ENCODE data around the gene PHF21B. TPM values are rescaled to one million over a fixed set of nuclear protein-coding genes. Genes with fewer than 3 reads are reported as not detected.

PHF21B gene
- total RNA-seq, 1 donor from 2014 or later, result 4.6 TPM

GRCh38 chr22:45008751-45009605 is 827 bp downstream of the PHF21B start:
- peaks cover 7% of the 10 kb centered on the region for H3K36me3 Mint-ChIP-seq (ENCODE audit: low read depth, unreplicated experiment)
- H3K9me3 Mint-ChIP-seq (ENCODE audit: unreplicated experiment), result no peaks in the 10 kb centered on the region
- peaks cover 18% of the 10 kb centered on the region for H3K4me1 Mint-ChIP-seq (ENCODE audit: unreplicated experiment)
- H3K4me3 Mint-ChIP-seq (ENCODE audit: unreplicated experiment), result peak overlapping the region; percentile 81
- no peak overlapping the region for H3K27ac Mint-ChIP-seq (ENCODE audit: unreplicated experiment)
- DNase-seq (ENCODE audit: low spot score), result peak; percentile 13
- H3K27me3 Mint-ChIP-seq (ENCODE audit: unreplicated experiment), result peaks cover 7% of the 10 kb centered on the region
- TF ChIP-seq CTCF (IDR thresholded peaks at IDR 0.05; ENCODE audit: unreplicated experiment), result no peak

GRCh38 chr22:45008186-45008681 is 1.6 kb downstream of the PHF21B start:
- no peak overlapping the region for H3K27ac Mint-ChIP-seq (ENCODE audit: unreplicated experiment)
- peak overlapping the region; percentile 65 for H3K4me3 Mint-ChIP-seq (ENCODE audit: unreplicated experiment)
- H3K9me3 Mint-ChIP-seq (ENCODE audit: unreplicated experiment), result no peaks in the 10 kb centered on the region
- peaks cover 7% of the 10 kb centered on the region for H3K36me3 Mint-ChIP-seq (ENCODE audit: low read depth, unreplicated experiment)
- DNase-seq (ENCODE audit: low spot score), result peak; percentile 40
- TF ChIP-seq CTCF (IDR thresholded peaks at IDR 0.05; ENCODE audit: unreplicated experiment), result no peak
- H3K27me3 Mint-ChIP-seq (ENCODE audit: unreplicated experiment), result peaks cover 7% of the 10 kb centered on the region
- H3K4me1 Mint-ChIP-seq (ENCODE audit: unreplicated experiment), result peaks cover 18% of the 10 kb centered on the region

GRCh38 chr22:45007391-45008185 is 2.2 kb downstream of the PHF21B start:
- Mint-ChIP-seq H3K27me3 (ENCODE audit: unreplicated experiment) (peaks cover 9% of the 10 kb centered on the region), H3K36me3 (ENCODE audit: low read depth, unreplicated experiment) (peaks cover 7% of the 10 kb centered on the region), H3K9me3 (ENCODE audit: unreplicated experiment) (no peaks in the 10 kb centered on the region), H3K4me1 (ENCODE audit: unreplicated experiment) (peaks cover 18% of the 10 kb centered on the region), H3K4me3 (ENCODE audit: unreplicated experiment) (peak overlapping the region; percentile 86), H3K27ac (ENCODE audit: unreplicated experiment) (no peak overlapping the region)
- peak; percentile 85 for DNase-seq (ENCODE audit: low spot score)
- TF ChIP-seq CTCF (IDR thresholded peaks at IDR 0.05; ENCODE audit: unreplicated experiment), result no peak

GRCh38 chr22:45006964-45007390 is 2.8 kb downstream of the PHF21B start:
- DNase-seq (ENCODE audit: low spot score), result peak; percentile 75
- Mint-ChIP-seq H3K36me3 (ENCODE audit: low read depth, unreplicated experiment) (peaks cover 7% of the 10 kb centered on the region), H3K27me3 (ENCODE audit: unreplicated experiment) (peaks cover 9% of the 10 kb centered on the region), H3K4me3 (ENCODE audit: unreplicated experiment) (peak overlapping the region; percentile 94), H3K4me1 (ENCODE audit: unreplicated experiment) (peaks cover 18% of the 10 kb centered on the region), H3K9me3 (ENCODE audit: unreplicated experiment) (no peaks in the 10 kb centered on the region), H3K27ac (ENCODE audit: unreplicated experiment) (peak overlapping the region; percentile 81)
- TF ChIP-seq CTCF (IDR thresholded peaks at IDR 0.05; ENCODE audit: unreplicated experiment), result no peak

All from endothelial cell (in vitro differentiated cells).